Thoracic aorta (tissue), 2 donors: ENCODE measurements around the gene GPN1. TPM values are rescaled to one million over a fixed set of nuclear protein-coding genes. Genes with fewer than 3 reads are reported as not detected.

Experiments used
- ATAC-seq: fragments of 150-250 bp; one replicate; pipeline ENCODE4 v1.8.0; 2017; ENCODE audit warnings: low read depth; ENCODE audit not compliant: insufficient number of reproducible peaks, low FRiP score
- DNase-seq: peaks from one replicate; pipeline ENCODE4 v3.0.0-alpha.2; 2020; ENCODE audit warnings: low spot score
- H3K27ac ChIP-seq, 2 donors: fragments of 200-600 bp; sonication (generic); 1 replicate in 1 of 2; 2 replicates in 1 of 2; pipeline ENCODE4 v1.5.1; 2016; ENCODE audit warnings: mild to moderate bottlenecking in 2 of 2, moderate library complexity in 2 of 2
- H3K27me3 ChIP-seq: fragments of 200-600 bp; sonication (generic); replicated peaks from 2 replicates; pipeline ENCODE4 v1.6.0; 2016; ENCODE audit warnings: mild to moderate bottlenecking; ENCODE audit not compliant: insufficient read depth
- H3K36me3 ChIP-seq: fragments of 200-600 bp; sonication (generic); one replicate; pipeline ENCODE4 v1.5.1; 2016
- H3K4me1 ChIP-seq, 2 donors: fragments of 200-600 bp; sonication (generic); 1 replicate in 1 of 2; 2 replicates in 1 of 2; pipeline versions ENCODE4 v1.5.1 to v1.6.0; 2016; ENCODE audit warnings: low read depth in 2 of 2, mild to moderate bottlenecking in 1 of 2; ENCODE audit not compliant: control insufficient read depth in 1 of 2
- H3K4me3 ChIP-seq: fragments of 200-600 bp; sonication (generic); 2 replicates; pipeline ENCODE4 v1.5.1; 2016; ENCODE audit warnings: mild to moderate bottlenecking
- H3K9me3 ChIP-seq: fragments of 200-600 bp; sonication (generic); 2 replicates; pipeline ENCODE4 v1.5.1; 2016
- total RNA-seq, 2 donors: library from RNA; depleted of rRNA; stranded (reverse); fragments of >200 nt; gene quantifications; one replicate each; pipeline versions ENCODE4 v1.1.0 to v1.2.3, GENCODE V29; 2016
- TF ChIP-seq, protein P1 (sequence below): fragments of 200-600 bp; sonication (generic); IDR thresholded peaks from one replicate; pipeline ENCODE4 v1.5.1; 2019; ENCODE audit warnings: antibody characterized with exemption

The GPN1 gene
- total RNA-seq, 2 donors from 2014 or later, result 19.0 to 22.3 TPM

DNA sequence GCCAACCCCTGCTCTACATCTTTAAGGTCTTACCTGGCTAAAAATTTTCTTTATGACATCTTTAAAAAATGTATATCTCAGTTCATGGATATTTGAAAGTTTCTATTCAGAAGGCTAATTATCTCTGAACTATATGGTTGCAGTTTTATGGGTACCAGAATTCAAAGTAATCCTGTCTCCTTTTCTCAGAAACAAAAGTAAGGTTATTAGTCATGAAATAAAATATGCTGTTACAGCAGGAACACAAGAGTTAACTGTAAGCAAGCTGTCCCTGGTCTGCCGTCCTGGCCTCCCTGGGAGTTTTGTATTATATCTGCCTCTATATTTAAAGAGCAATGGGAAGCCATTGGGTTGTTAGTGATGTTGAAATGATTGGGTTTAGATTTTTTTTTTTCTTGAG is 68.8 kb downstream of the GPN1 start:
- H3K9me3 ChIP-seq, result no peaks in the 10 kb centered on the region
- no peak for ATAC-seq
- no peak for DNase-seq

More for the DNA sequence above, 68.8 kb downstream of the GPN1 start:
- no peaks in the 10 kb centered on the region for H3K4me1 ChIP-seq
- H3K36me3 ChIP-seq, result peaks cover 11% of the 10 kb centered on the region
- H3K4me3 ChIP-seq, result no peak overlapping the region
- no peaks in the 10 kb centered on the region for H3K27me3 ChIP-seq
- TF ChIP-seq, protein P1, sequence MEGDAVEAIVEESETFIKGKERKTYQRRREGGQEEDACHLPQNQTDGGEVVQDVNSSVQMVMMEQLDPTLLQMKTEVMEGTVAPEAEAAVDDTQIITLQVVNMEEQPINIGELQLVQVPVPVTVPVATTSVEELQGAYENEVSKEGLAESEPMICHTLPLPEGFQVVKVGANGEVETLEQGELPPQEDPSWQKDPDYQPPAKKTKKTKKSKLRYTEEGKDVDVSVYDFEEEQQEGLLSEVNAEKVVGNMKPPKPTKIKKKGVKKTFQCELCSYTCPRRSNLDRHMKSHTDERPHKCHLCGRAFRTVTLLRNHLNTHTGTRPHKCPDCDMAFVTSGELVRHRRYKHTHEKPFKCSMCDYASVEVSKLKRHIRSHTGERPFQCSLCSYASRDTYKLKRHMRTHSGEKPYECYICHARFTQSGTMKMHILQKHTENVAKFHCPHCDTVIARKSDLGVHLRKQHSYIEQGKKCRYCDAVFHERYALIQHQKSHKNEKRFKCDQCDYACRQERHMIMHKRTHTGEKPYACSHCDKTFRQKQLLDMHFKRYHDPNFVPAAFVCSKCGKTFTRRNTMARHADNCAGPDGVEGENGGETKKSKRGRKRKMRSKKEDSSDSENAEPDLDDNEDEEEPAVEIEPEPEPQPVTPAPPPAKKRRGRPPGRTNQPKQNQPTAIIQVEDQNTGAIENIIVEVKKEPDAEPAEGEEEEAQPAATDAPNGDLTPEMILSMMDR, result no peak
- H3K27ac ChIP-seq, result no peak overlapping the region

Other genes with a start within 250 kb of the GPN1 start
- 10 to 100 TPM; 10.7 to 10.9 TPM for gene ZNF513, start 248.3 kb upstream of the GPN1 start, total RNA-seq
- 10 to 100 TPM; 50.2 to 50.4 TPM for gene PPM1G, start 219.5 kb upstream of the GPN1 start, total RNA-seq
- gene NRBP1, start 200.4 kb upstream of the GPN1 start, total RNA-seq, result 10 to 100 TPM; 61.5 to 77.7 TPM
- under 1 TPM in 1 of 2 donors, not detected in 1; 0.68 TPM for gene KRTCAP3, start 186.7 kb upstream of the GPN1 start, total RNA-seq
- 10 to 100 TPM; 33.0 to 45.6 TPM for gene IFT172, start 139.3 kb upstream of the GPN1 start, total RNA-seq
- gene FNDC4, start 133.8 kb upstream of the GPN1 start, total RNA-seq, result 10 to 100 TPM; 32.9 to 37.1 TPM
- gene GCKR, start 132.2 kb upstream of the GPN1 start, total RNA-seq, result 1 to 10 TPM; 1.8 to 5.7 TPM
- 10 to 100 TPM; 16.8 to 62.5 TPM for gene ZNF512, start 46.0 kb upstream of the GPN1 start, total RNA-seq
- gene CCDC121, start within 50 bp of the GPN1 start, total RNA-seq, result 1 to 10 TPM; 1.9 to 2.5 TPM
- gene SUPT7L, start 34.6 kb downstream of the GPN1 start, total RNA-seq, result 10 to 100 TPM; 30.3 to 34.4 TPM
- 10 to 100 TPM; 19.8 to 23.7 TPM for gene SLC4A1AP, start 34.8 kb downstream of the GPN1 start, total RNA-seq
- 100 to 1,000 TPM in 1 of 2 donors, 10 to 100 TPM in 1; 99.5 to 118 TPM for gene MRPL33, start 142.7 kb downstream of the GPN1 start, total RNA-seq